CD14-positive monocyte (primary cell): ENCODE measurements around the gene SUMF2. TPM values are rescaled to one million over a fixed set of nuclear protein-coding genes. Genes with fewer than 3 reads are reported as not detected.

Experiments
- DNase-seq, 3 donors: peaks; one replicate each; pipeline ENCODE4 v3.0.0-alpha.2; 2011 to 2022
- H2AFZ ChIP-seq: 2 replicates; pipeline ENCODE4 v1.6.0; 2012; ENCODE audit warnings: mild to moderate bottlenecking, low read depth, low read length, inconsistent platforms; ENCODE audit not compliant: insufficient read depth, poor library complexity, severe bottlenecking
- H3K27ac ChIP-seq, 2 donors: 1 replicate in 1 of 2; 2 replicates in 1 of 2; pipeline ENCODE4 v1.5.1; 2012 to 2013; ENCODE audit warnings: low read length in 2 of 2, control low read depth in 1 of 2, inconsistent platforms in 1 of 2, low read depth in 1 of 2, mild to moderate bottlenecking in 1 of 2
- H3K27me3 ChIP-seq, 2 donors: one replicate each; pipeline versions ENCODE4 v1.6.0 to v1.6.1; 2011 to 2013; ENCODE audit warnings: low read length in 2 of 2; ENCODE audit not compliant: control insufficient read depth in 2 of 2, insufficient read depth in 2 of 2
- H3K36me3 ChIP-seq, 2 donors: replicated peaks in 1 of 2; 1 replicate in 1 of 2; 2 replicates in 1 of 2; pipeline versions ENCODE4 v1.5.1 to v1.6.1; 2012 to 2013; ENCODE audit warnings: low read length in 2 of 2, control low read depth in 1 of 2, inconsistent platforms in 1 of 2, mild to moderate bottlenecking in 1 of 2; ENCODE audit not compliant: insufficient read depth in 2 of 2, control insufficient read depth in 1 of 2
- H3K4me1 ChIP-seq, 2 donors: 1 replicate in 1 of 2; 2 replicates in 1 of 2; pipeline versions ENCODE4 v1.5.1 to v1.6.1; 2012 to 2013; ENCODE audit warnings: low read length in 2 of 2, control low read depth in 1 of 2, inconsistent platforms in 1 of 2, mild to moderate bottlenecking in 1 of 2, moderate library complexity in 1 of 2; ENCODE audit not compliant: insufficient read depth in 2 of 2, control insufficient read depth in 1 of 2
- H3K4me2 ChIP-seq: replicated peaks from 2 replicates; pipeline ENCODE3; 2012; ENCODE audit warnings: low read length, moderate library complexity, mild to moderate bottlenecking; ENCODE audit not compliant: poor library complexity, severe bottlenecking; ENCODE audit errors: extremely low read depth
- H3K4me3 ChIP-seq, 3 experiments: fragments of 200-600 bp in 1 of 3; sonication (generic) in 1 of 3; replicated peaks in 1 of 3; 1 replicate in 2 of 3; 2 replicates in 1 of 3; pipeline ENCODE4 v1.5.1; 2011 to 2013; ENCODE audit warnings: low read length in 3 of 3, mild to moderate bottlenecking in 3 of 3, control low read depth in 2 of 3, low read depth in 2 of 3, inconsistent platforms in 1 of 3, moderate library complexity in 1 of 3
- H3K79me2 ChIP-seq: 2 replicates; pipeline ENCODE4 v1.6.0; 2012; ENCODE audit warnings: mild to moderate bottlenecking, control low read depth, inconsistent platforms, low read length, moderate library complexity; ENCODE audit not compliant: insufficient read depth
- H3K9ac ChIP-seq: 2 replicates; pipeline ENCODE4 v1.6.0; 2017; ENCODE audit warnings: low read length, mild to moderate bottlenecking; ENCODE audit not compliant: insufficient read depth, poor library complexity, severe bottlenecking
- H3K9me3 ChIP-seq, 2 donors: replicated peaks in 1 of 2; 1 replicate in 1 of 2; 2 replicates in 1 of 2; pipeline versions ENCODE4 v1.5.1 to v1.6.1; 2012 to 2013; ENCODE audit warnings: low read length in 2 of 2, control low read depth in 1 of 2; ENCODE audit not compliant: control insufficient read depth in 1 of 2, insufficient read depth in 1 of 2
- H4K20me1 ChIP-seq: 2 replicates; pipeline ENCODE4 v1.6.0; 2012; ENCODE audit warnings: mild to moderate bottlenecking, low read length, control low read depth, moderate library complexity; ENCODE audit not compliant: insufficient read depth
- H3K27ac Mint-ChIP-seq, 7 donors: one replicate each; pipeline ENCODE4 v1.8.0; 2020; ENCODE audit warnings: mild to moderate bottlenecking in 7 of 7, mixed read lengths in 7 of 7, moderate library complexity in 6 of 7, inconsistent platforms in 2 of 7
- H3K27me3 Mint-ChIP-seq, 3 donors: one replicate each; pipeline ENCODE4 v1.8.0; 2021 to 2022; ENCODE audit warnings: low read depth in 3 of 3, mild to moderate bottlenecking in 3 of 3, mixed read lengths in 3 of 3, moderate library complexity in 3 of 3, inconsistent platforms in 1 of 3
- H3K36me3 Mint-ChIP-seq, 2 donors: one replicate each; pipeline ENCODE4 v1.8.0; 2020; ENCODE audit warnings: mixed read lengths in 2 of 2, inconsistent platforms in 1 of 2, mild to moderate bottlenecking in 1 of 2
- H3K4me1 Mint-ChIP-seq: one replicate; pipeline ENCODE4 v1.8.0; 2020; ENCODE audit warnings: mild to moderate bottlenecking, mixed read lengths
- H3K4me3 Mint-ChIP-seq, 2 donors: one replicate each; pipeline ENCODE4 v1.8.0; 2020; ENCODE audit warnings: mild to moderate bottlenecking in 2 of 2, mixed read lengths in 2 of 2, moderate library complexity in 1 of 2
- H3K9me3 Mint-ChIP-seq, 7 donors: one replicate each; pipeline ENCODE4 v1.8.0; 2020 to 2022; ENCODE audit warnings: mixed read lengths in 7 of 7, mild to moderate bottlenecking in 6 of 7, moderate library complexity in 6 of 7, inconsistent platforms in 2 of 7
- WGBS: methylation state at CpG from one replicate; pipeline ENCODE4 v1.1.5; 2013; ENCODE audit warnings: missing lambda C conversion rate; ENCODE audit not compliant: insufficient coverage; 5-methylcytosine and 5-hydroxymethylcytosine counted together
- intact Hi-C, 2 donors: fragments of 100-400 bp; cut with micrococcal nuclease; formaldehyde crosslinking; loops; one replicate each; pipeline versions ENCODE4 v1.15.0 to v1.15.1; 2023
- polyA plus RNA-seq, 3 donors: library from polyadenylated mRNA; depleted of rRNA in 1 of 3; unstranded in 2 of 3; stranded (reverse) in 1 of 3; fragments of 300-500 nt in 2 of 3; fragments of >200 nt in 1 of 3; fragmentation: Illumina TruSeq in 2 of 3; gene quantifications; 1 replicate in 2 of 3; 2 replicates in 1 of 3; pipeline ENCODE4 v1.2.3, GENCODE V29; 2012 to 2021
- TF ChIP-seq, protein P1 (sequence below): fragments of 200-600 bp; IDR thresholded peaks from one replicate; pipeline ENCODE4 v1.8.0; 2022; ENCODE audit warnings: antibody characterized with exemption, mild to moderate bottlenecking

Gene SUMF2
- polyA plus RNA-seq, 3 donors: 69.5 to 88.2 (median 75.0) TPM

DNA sequence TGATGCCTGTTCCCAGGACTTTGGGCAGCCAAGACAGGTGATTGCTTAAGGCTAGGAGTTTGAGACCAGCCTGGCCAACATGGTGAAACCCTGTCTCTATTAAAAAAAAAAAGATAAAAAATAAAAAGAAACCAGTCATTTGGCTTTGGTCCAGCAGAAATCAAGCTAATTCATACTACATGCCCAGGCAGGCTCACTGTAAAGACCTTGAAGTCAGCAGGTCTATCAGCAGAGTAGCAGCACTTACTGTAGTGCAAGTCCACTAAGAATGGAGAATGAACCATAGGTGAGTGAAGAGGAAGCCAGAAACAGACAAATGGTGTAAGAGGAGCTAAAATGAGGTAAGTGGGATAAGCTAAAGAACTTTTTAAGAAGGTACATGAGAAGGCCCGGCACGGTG lies 37.5 kb upstream of the SUMF2 start:
- Mint-ChIP-seq H3K27ac (peak overlapping the region in 1 of 7 donors; percentile 64), H3K9me3 (no peaks in the 10 kb centered on the region), H3K36me3 (peaks cover 23 to 66% of the 10 kb centered on the region in 2 donors), H3K4me3 (no peak overlapping the region), H3K4me1 (no peaks in the 10 kb centered on the region), H3K27me3 (peaks cover 0 to 2% (median 0%) of the 10 kb centered on the region in 3 donors)
- Histone ChIP-seq H3K4me2 (no peak overlapping the region), H3K27ac (no peak overlapping the region), H4K20me1 (no peaks in the 10 kb centered on the region), H3K9me3 (no peaks in the 10 kb centered on the region), H3K79me2 (no peaks in the 10 kb centered on the region), H3K9ac (no peak overlapping the region), H3K4me3 (no peak overlapping the region), H2AFZ (no peak overlapping the region), H3K36me3 (peaks cover 8 to 21% of the 10 kb centered on the region in 2 donors), H3K27me3 (no peaks in the 10 kb centered on the region), H3K4me1 (no peaks in the 10 kb centered on the region)
- no peak for DNase-seq
- TF ChIP-seq, protein P1, sequence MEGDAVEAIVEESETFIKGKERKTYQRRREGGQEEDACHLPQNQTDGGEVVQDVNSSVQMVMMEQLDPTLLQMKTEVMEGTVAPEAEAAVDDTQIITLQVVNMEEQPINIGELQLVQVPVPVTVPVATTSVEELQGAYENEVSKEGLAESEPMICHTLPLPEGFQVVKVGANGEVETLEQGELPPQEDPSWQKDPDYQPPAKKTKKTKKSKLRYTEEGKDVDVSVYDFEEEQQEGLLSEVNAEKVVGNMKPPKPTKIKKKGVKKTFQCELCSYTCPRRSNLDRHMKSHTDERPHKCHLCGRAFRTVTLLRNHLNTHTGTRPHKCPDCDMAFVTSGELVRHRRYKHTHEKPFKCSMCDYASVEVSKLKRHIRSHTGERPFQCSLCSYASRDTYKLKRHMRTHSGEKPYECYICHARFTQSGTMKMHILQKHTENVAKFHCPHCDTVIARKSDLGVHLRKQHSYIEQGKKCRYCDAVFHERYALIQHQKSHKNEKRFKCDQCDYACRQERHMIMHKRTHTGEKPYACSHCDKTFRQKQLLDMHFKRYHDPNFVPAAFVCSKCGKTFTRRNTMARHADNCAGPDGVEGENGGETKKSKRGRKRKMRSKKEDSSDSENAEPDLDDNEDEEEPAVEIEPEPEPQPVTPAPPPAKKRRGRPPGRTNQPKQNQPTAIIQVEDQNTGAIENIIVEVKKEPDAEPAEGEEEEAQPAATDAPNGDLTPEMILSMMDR: no peak
- 100% methylated on average over 1 of the region's 2 CpGs for WGBS
- intact Hi-C loops: no loop called here

DNA sequence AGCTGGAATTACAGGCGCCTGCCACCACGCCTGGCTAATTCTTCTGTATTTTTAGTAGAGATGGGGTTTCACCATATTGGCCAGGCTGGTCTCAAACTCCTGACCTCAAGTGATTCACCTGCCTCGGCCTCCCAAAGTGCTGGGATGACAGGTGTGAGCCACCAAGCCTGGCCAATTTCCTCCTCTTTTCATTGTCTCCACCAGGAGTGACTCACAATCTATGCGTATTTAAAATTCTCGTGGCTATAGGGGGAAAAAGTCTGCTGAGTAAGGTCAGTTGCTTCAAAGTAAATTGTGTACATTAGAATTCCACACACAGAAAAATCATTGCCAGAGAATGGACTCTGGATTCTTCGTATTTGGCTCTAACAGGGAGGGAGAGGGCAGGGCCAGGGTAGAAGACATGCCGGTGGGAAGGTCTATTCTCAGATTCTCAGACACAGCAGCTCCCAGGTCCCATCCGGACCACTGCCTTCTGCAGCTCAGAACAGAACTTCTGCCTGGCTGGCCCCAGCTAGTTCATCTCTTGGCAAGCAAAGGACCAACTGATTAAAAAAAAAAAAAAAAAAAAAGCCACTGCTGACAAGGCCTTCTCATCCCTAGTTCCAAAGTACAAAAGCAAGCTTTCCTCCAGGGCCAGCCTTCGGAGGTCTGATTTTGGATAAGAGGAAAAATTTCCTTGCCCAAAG lies 35.0 kb upstream of the SUMF2 start:
- no peaks in the 10 kb centered on the region for H3K79me2 ChIP-seq
- no peak overlapping the region for H3K4me3 Mint-ChIP-seq
- H3K27ac Mint-ChIP-seq: no peak overlapping the region
- no peaks in the 10 kb centered on the region for H3K27me3 ChIP-seq
- H3K27me3 Mint-ChIP-seq: peaks cover 0 to 2% (median 0%) of the 10 kb centered on the region in 3 donors
- H4K20me1 ChIP-seq: no peaks in the 10 kb centered on the region
- intact Hi-C loops: no loop called here
- no peak overlapping the region for H2AFZ ChIP-seq
- H3K9ac ChIP-seq: no peak overlapping the region
- WGBS: 93% methylated on average over 2 of the region's 9 CpGs
- peaks cover 8 to 21% of the 10 kb centered on the region in 2 donors for H3K36me3 ChIP-seq
- DNase-seq: no peak
- no peak overlapping the region for H3K27ac ChIP-seq
- H3K9me3 ChIP-seq: no peaks in the 10 kb centered on the region
- H3K9me3 Mint-ChIP-seq: no peaks in the 10 kb centered on the region
- TF ChIP-seq, protein P1: no peak
- H3K4me1 ChIP-seq: peaks cover 0 to 3% of the 10 kb centered on the region in 2 donors
- peaks cover 21 to 53% of the 10 kb centered on the region in 2 donors for H3K36me3 Mint-ChIP-seq
- peaks cover 14% of the 10 kb centered on the region for H3K4me1 Mint-ChIP-seq
- no peak overlapping the region for H3K4me2 ChIP-seq
- H3K4me3 ChIP-seq: no peak overlapping the region
